Measurements from ENCODE around the gene SMOC1.

SMOC1 gene

GRCh38 chr14:69941768-69942742, 62.8 kb downstream of the SMOC1 start:
- DNase-seq (ENCODE audit: low read depth, low spot score), result no peak
- Histone ChIP-seq H3K9ac (ENCODE audit: insufficient read length, low read depth) (no peak overlapping the region), H3K4me3 (ENCODE audit: insufficient read length, low read depth) (no peak overlapping the region), H3K27me3 (ENCODE audit: insufficient read depth, insufficient read length) (no peaks in the 10 kb centered on the region), H3K36me3 (ENCODE audit: insufficient read depth, insufficient read length, low read length) (no peaks in the 10 kb centered on the region), H3K4me1 (ENCODE audit: insufficient read depth, insufficient read length) (no peaks in the 10 kb centered on the region), H3K9me3 (ENCODE audit: insufficient read depth, low read length) (peaks cover 13% of the 10 kb centered on the region; the same call in 1 of the 2 replicates)
- TF ChIP-seq YY1 (IDR thresholded peaks at IDR 0.05; ENCODE audit: insufficient read depth, insufficient read length), result no peak
- TF ChIP-seq ZNF274 (IDR thresholded peaks at IDR 0.05; ENCODE audit: low read depth, low read length), result no peak
- TF ChIP-seq SUZ12 (IDR thresholded peaks at IDR 0.05; ENCODE audit: extremely low read depth, insufficient read depth, insufficient read length), result no peak

GRCh38 chr14:69943084-69943780, 64.0 kb downstream of the SMOC1 start:
- TF ChIP-seq YY1 (IDR thresholded peaks at IDR 0.05; ENCODE audit: insufficient read depth, insufficient read length) (no peak), SUZ12 (IDR thresholded peaks at IDR 0.05; ENCODE audit: extremely low read depth, insufficient read depth, insufficient read length) (no peak), ZNF274 (IDR thresholded peaks at IDR 0.05; ENCODE audit: low read depth, low read length) (no peak)
- H3K9me3 ChIP-seq (ENCODE audit: insufficient read depth, low read length), result peaks cover 13% of the 10 kb centered on the region; the same call in 1 of the 2 replicates
- no peak overlapping the region for H3K4me3 ChIP-seq (ENCODE audit: insufficient read length, low read depth)
- no peaks in the 10 kb centered on the region for H3K4me1 ChIP-seq (ENCODE audit: insufficient read depth, insufficient read length)
- no peak overlapping the region for H3K9ac ChIP-seq (ENCODE audit: insufficient read length, low read depth)
- H3K36me3 ChIP-seq (ENCODE audit: insufficient read depth, insufficient read length, low read length), result no peaks in the 10 kb centered on the region
- no peak for DNase-seq (ENCODE audit: low read depth, low spot score)
- no peaks in the 10 kb centered on the region for H3K27me3 ChIP-seq (ENCODE audit: insufficient read depth, insufficient read length)

GRCh38 chr14:69945347-69945746, 66.1 kb downstream of the SMOC1 start:
- DNase-seq (ENCODE audit: low read depth, low spot score), result no peak
- no peaks in the 10 kb centered on the region for H3K4me1 ChIP-seq (ENCODE audit: insufficient read depth, insufficient read length)
- no peak overlapping the region for H3K9ac ChIP-seq (ENCODE audit: insufficient read length, low read depth)
- peaks cover 13% of the 10 kb centered on the region; the same call in 1 of the 2 replicates for H3K9me3 ChIP-seq (ENCODE audit: insufficient read depth, low read length)
- H3K27me3 ChIP-seq (ENCODE audit: insufficient read depth, insufficient read length), result no peaks in the 10 kb centered on the region
- H3K36me3 ChIP-seq (ENCODE audit: insufficient read depth, insufficient read length, low read length), result no peaks in the 10 kb centered on the region
- no peak for TF ChIP-seq SUZ12 (IDR thresholded peaks at IDR 0.05; ENCODE audit: extremely low read depth, insufficient read depth, insufficient read length)
- H3K4me3 ChIP-seq (ENCODE audit: insufficient read length, low read depth), result no peak overlapping the region

GRCh38 chr14:69945912-69946311, 66.7 kb downstream of the SMOC1 start:
- Histone ChIP-seq H3K9me3 (ENCODE audit: insufficient read depth, low read length) (peaks cover 13% of the 10 kb centered on the region; the same call in 1 of the 2 replicates), H3K4me1 (ENCODE audit: insufficient read depth, insufficient read length) (no peaks in the 10 kb centered on the region), H3K27me3 (ENCODE audit: insufficient read depth, insufficient read length) (no peaks in the 10 kb centered on the region), H3K36me3 (ENCODE audit: insufficient read depth, insufficient read length, low read length) (no peaks in the 10 kb centered on the region), H3K4me3 (ENCODE audit: insufficient read length, low read depth) (no peak overlapping the region), H3K9ac (ENCODE audit: insufficient read length, low read depth) (no peak overlapping the region)
- TF ChIP-seq SUZ12 (IDR thresholded peaks at IDR 0.05; ENCODE audit: extremely low read depth, insufficient read depth, insufficient read length) (no peak), YY1 (IDR thresholded peaks at IDR 0.05; ENCODE audit: insufficient read depth, insufficient read length) (no peak), ZNF274 (IDR thresholded peaks at IDR 0.05; ENCODE audit: low read depth, low read length) (no peak)
- no peak for DNase-seq (ENCODE audit: low read depth, low spot score)

- no peak for DNase-seq (ENCODE audit: low read depth, low spot score)
- Histone ChIP-seq H3K27me3 (ENCODE audit: insufficient read depth, insufficient read length) (no peaks in the 10 kb centered on the region), H3K4me3 (ENCODE audit: insufficient read length, low read depth) (no peak overlapping the region)
Measured at GRCh38 chr14:69948351-69948750, 69.1 kb downstream of the SMOC1 start.

GRCh38 chr14:69951263-69951662, 72.0 kb downstream of the SMOC1 start:
- H3K36me3 ChIP-seq (ENCODE audit: insufficient read depth, insufficient read length, low read length), result no peaks in the 10 kb centered on the region

More at GRCh38 chr14:69948351-69948750, 69.1 kb downstream of the SMOC1 start:
- TF ChIP-seq YY1 (IDR thresholded peaks at IDR 0.05; ENCODE audit: insufficient read depth, insufficient read length) (no peak), SUZ12 (IDR thresholded peaks at IDR 0.05; ENCODE audit: extremely low read depth, insufficient read depth, insufficient read length) (no peak), ZNF274 (IDR thresholded peaks at IDR 0.05; ENCODE audit: low read depth, low read length) (no peak)
- Histone ChIP-seq H3K4me1 (ENCODE audit: insufficient read depth, insufficient read length) (peaks cover 2% of the 10 kb centered on the region), H3K36me3 (ENCODE audit: insufficient read depth, insufficient read length, low read length) (no peaks in the 10 kb centered on the region), H3K9ac (ENCODE audit: insufficient read length, low read depth) (no peak overlapping the region), H3K9me3 (ENCODE audit: insufficient read depth, low read length) (peaks cover 13% of the 10 kb centered on the region; the same call in 1 of the 2 replicates)

GRCh38 chr14:69951935-69952334, 72.7 kb downstream of the SMOC1 start:
- Histone ChIP-seq H3K36me3 (ENCODE audit: insufficient read depth, insufficient read length, low read length) (no peaks in the 10 kb centered on the region), H3K9ac (ENCODE audit: insufficient read length, low read depth) (no peak overlapping the region), H3K9me3 (ENCODE audit: insufficient read depth, low read length) (no peaks in the 10 kb centered on the region), H3K4me1 (ENCODE audit: insufficient read depth, insufficient read length) (peaks cover 2% of the 10 kb centered on the region), H3K27me3 (ENCODE audit: insufficient read depth, insufficient read length) (no peaks in the 10 kb centered on the region), H3K4me3 (ENCODE audit: insufficient read length, low read depth) (no peak overlapping the region)
- no peak for DNase-seq (ENCODE audit: low read depth, low spot score)
- TF ChIP-seq ZNF274 (IDR thresholded peaks at IDR 0.05; ENCODE audit: low read depth, low read length), result no peak
- TF ChIP-seq YY1 (IDR thresholded peaks at IDR 0.05; ENCODE audit: insufficient read depth, insufficient read length), result no peak
- TF ChIP-seq SUZ12 (IDR thresholded peaks at IDR 0.05; ENCODE audit: extremely low read depth, insufficient read depth, insufficient read length), result no peak

More at GRCh38 chr14:69951263-69951662, 72.0 kb downstream of the SMOC1 start:
- Histone ChIP-seq H3K9me3 (ENCODE audit: insufficient read depth, low read length) (no peaks in the 10 kb centered on the region), H3K9ac (ENCODE audit: insufficient read length, low read depth) (no peak overlapping the region), H3K4me1 (ENCODE audit: insufficient read depth, insufficient read length) (peaks cover 2% of the 10 kb centered on the region), H3K4me3 (ENCODE audit: insufficient read length, low read depth) (no peak overlapping the region), H3K27me3 (ENCODE audit: insufficient read depth, insufficient read length) (no peaks in the 10 kb centered on the region)
- no peak for DNase-seq (ENCODE audit: low read depth, low spot score)
- TF ChIP-seq SUZ12 (IDR thresholded peaks at IDR 0.05; ENCODE audit: extremely low read depth, insufficient read depth, insufficient read length), result no peak
